Measurements from ENCODE around the gene DIAPH1.

Gene DIAPH1

DNA sequence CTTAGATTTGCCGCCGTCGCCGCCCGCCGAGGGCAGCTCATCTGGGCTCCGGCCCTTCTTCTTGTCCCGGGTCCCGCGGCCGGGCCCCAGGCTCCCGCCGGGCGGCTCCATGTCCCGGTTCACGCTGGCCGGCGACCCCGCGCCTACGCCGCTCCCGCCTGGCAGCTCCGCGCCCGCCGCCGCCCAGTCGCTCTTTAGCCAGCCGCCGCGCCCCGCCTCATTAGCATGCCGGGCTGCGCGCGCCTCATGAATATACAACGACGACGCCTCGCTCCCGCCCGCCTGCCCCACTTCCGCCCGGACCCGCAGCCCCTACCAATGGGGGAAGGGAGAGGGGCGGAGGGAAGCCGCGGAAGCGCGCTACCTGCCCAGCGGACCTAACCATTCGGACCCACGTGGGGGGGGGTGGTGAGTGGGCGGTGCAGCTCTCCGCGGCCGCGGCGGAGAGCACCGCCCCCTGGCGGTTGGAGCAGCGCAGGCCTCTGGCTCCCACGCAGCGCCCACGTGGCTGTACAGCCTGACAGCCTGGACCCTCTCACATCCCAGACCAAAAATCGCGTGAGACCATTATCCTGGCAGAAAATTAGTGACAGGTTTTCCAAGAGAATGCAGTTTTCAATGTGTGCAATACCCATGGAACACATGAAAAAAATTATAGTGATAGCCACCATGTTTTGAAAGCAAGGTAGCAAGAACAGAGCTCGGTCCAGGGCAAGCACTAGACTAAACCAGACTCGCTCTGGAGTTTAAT, at the start of gene DIAPH1:
Gene DIAPH1 (minus strand): TSS at position 197 of the 751 bp plus-strand sequence. CDS start 86 bp downstream, at position 111.
- DNase-seq = peak; percentile 96

GRCh38 chr5:141665995-141666940, 47.5 kb upstream of the DIAPH1 start:
- DNase-seq = no peak

DNA sequence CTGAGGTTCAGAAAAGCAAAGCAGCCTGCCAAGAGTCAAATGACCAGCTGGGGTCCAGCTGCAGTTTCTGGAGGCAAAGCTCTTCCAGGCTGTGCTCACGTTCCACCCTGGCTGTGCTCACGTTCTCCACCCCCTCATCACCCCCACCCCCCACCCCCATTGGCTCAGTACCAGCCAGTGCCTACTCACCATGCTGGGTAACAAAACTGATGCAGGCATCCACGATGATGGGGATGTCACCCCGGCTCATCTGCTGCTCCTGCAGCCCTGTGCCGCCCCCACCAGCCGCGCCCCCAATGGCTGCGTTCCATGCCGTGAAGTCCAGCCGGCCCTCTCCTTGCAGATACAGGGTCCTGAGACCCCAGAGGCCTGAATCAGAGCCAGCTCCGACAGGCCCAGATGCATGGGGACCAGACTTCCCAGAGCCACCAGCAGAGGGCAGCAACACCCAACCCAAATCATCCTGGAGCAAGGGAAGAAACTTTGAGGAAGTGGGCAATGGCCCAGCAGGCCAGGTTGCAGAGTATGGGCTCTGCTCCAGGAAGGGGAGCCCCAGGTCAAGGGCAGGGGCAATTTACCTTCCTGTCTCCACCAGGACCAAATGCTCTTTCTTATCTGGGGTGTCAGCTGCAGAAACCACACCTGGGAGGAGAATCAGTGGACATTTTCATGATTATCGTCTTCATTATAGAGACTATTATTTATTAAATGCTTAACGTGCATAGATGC, 46.1 kb upstream of the DIAPH1 start:
- DNase-seq = peak; percentile 39

DNA sequence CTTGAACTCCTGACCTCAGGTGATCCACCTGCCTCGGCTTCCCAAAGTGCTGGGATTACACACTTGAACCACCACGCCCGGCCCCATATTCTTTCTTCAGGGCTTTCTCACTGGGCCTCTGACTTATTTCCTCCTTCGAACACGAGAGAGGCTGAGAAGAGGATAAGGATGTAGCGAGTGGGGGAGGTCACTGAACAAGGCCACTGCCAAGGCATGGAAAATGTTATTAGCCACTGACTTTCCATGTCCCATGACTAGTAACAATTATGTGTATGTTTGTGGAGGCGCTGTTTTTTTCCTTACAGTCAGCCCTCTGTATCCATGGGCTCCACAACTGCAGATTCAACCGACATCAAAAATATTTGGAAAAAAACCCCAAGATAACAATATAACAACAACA, 44.7 kb upstream of the DIAPH1 start:
- no peak for DNase-seq

DNA sequence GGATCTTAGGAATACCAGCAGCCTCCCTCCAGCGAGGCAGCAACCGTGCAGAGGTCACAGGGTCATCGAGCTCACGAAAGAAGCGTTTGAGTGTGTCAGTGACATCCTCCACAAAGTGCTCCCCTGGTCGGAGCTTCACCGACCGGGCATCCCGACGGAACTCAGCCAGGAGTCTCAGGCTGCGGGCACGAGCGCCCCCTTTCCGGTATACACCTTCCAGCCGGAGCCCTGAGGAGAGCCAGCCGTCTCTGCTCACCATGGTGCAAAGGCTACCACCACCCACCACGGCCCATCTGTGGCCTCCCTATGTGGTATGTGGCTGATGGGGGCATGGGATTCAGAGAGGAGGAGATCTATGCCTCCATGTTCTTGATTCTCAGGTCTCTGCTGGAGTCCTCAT, 43.2 kb upstream of the DIAPH1 start:
- no peak for DNase-seq

GRCh38 chr5:141657937-141658545, 39.2 kb upstream of the DIAPH1 start:
- DNase-seq = no peak

DNA sequence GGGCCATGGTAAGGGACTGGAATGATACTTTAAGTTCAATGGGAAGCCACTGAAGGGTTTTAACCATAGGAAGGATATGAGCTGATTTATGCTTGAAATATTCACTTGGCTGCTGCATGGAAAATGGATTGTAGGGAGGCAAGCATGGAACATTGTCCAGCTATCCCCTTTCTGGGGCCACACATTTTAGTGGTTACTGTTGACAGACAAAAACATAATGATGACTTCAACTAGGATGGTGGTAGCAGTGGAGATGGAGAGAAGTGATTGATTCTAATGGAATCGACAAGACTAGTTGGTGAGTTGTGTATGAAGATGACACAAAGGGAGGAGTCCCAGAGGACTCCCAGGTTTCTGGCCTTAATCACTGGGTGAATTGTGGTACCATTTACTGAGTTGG, 38.6 kb upstream of the DIAPH1 start:
- no peak for DNase-seq

DNA sequence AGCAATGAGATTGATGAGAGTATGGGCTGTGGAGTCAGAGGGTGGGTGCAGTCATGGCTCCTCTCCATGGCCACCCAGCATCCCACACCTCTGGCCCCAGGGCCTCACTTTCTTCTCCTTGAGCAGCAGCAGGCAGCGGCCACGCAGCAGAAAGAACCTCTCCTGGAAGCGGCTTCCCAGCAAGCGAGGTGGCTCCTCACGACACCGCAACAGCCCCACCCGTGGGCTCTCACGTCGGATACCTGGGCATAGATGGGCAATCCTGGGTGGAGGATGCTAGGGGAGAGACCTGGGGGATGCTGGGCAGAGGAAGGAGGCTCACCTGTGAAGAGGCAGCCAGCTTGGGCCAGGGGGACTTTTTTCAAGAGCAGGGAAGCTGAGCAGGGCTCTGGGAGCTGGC, 37.6 kb upstream of the DIAPH1 start:
- DNase-seq = no peak

GRCh38 chr5:141655020-141655419, 36.2 kb upstream of the DIAPH1 start:
- DNase-seq = no peak

GRCh38 chr5:141654298-141654697, 35.5 kb upstream of the DIAPH1 start:
- no peak for DNase-seq

GRCh38 chr5:141651728-141652105, 32.9 kb upstream of the DIAPH1 start:
- DNase-seq = no peak

- DNase-seq = peak; percentile 57
Observed at GRCh38 chr5:141650851-141651727, 32.3 kb upstream of the DIAPH1 start, which contains the start of gene FCHSD1. Gene FCHSD1, minus strand, starts transcription at chr5:141651418. Its CDS starts 50 bp downstream, at chr5:141651368.

DNA sequence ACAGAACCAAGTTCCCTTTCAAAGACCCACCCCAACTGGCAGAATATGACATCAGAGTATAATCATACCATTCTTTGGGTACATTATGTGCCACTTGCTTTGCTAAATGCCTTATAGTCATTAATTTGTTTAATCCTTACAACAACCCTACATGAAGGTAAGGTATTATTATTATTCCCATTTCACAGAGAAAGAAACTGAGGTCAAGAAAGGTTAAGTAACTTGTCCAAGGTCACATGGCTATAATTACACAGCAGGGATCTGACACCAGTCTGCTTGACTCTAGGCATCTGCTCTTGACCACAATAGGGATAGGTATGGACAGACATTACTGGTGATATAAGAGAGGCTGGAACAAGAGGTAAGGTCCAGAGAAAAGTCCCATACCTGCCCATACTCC, 31.2 kb upstream of the DIAPH1 start:
- DNase-seq = no peak

- no peak for DNase-seq
Observed at GRCh38 chr5:141649056-141649688, 30.4 kb upstream of the DIAPH1 start.

GRCh38 chr5:141647851-141648250, 29.1 kb upstream of the DIAPH1 start:
- no peak for DNase-seq

DNA sequence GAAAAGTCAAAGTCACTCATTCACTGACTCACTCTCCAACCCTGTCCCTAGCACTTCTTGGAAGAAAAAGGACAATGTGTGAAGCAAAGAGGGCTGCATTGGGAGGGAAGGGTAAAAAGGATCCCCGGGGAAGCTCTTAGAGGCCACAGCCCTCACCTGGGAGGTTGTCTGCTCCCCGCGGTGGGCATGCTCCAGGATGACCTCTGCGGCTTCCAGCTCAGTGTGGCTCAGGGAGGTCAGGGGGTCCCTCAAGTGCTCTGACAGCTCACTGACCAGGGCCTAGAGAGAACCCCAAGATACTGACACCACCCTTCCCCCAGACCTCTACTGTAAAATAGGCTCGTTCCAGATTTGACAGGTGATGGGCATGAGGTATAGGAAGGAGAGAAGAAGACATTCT, 28.4 kb upstream of the DIAPH1 start:
- no peak for DNase-seq

- no peak for DNase-seq
Observed at GRCh38 chr5:141646026-141646425, 27.2 kb upstream of the DIAPH1 start.

DNA sequence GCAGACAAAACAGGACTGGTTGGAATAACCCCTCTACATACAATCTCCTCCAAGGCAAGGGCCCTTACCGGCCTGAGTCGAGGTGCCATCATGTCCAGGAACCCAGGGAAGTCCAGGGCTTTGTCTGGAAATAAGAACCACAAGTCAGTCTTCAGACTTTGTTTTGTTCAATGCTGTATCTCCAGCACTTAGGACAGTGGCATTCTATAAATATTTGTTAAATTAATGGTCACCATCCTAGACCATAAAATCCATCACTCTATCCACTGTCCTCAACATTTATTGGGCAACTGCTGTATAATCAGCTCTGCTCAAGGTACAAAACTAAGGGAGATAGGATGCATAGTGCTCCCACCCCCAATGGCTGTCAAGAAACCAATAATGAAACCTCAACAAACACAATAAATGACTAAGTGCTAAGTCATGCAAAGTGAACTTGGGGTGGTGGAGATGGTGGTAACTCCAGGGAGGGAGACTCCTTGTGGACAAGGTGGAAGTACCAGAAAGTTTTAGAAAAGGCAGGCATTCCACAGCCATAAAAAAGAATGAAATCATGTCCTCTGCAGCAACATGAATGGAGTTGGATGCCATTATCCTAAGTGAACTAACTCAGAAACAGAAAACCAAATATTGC, 23.0 kb upstream of the DIAPH1 start:
- DNase-seq = no peak

GRCh38 chr5:141640698-141641097, 21.9 kb upstream of the DIAPH1 start:
- DNase-seq = no peak

GRCh38 chr5:141640051-141640415, 21.2 kb upstream of the DIAPH1 start:
- DNase-seq = no peak
